Aorta (tissue), 4 donors: Measurements from ENCODE around the gene INMT. TPM values are rescaled to one million over a fixed set of nuclear protein-coding genes. Genes with fewer than 3 reads are reported as not detected.

ENCODE experiments used
- polyA plus RNA-seq, 2 donors: library from polyadenylated mRNA; stranded (reverse); fragments of 200-250 nt; gene quantifications; one replicate each; pipeline ENCODE4 v1.2.3, GENCODE V29; 2013
- total RNA-seq, 2 donors: library from RNA; stranded (reverse); fragmentation: NEBNext Ultra II Directional; extraction: Animal tissue kit (Norgen Biotek cat#: 25700); gene quantifications; one replicate each; pipeline ENCODE4 v1.2.1, GENCODE V29; 2021
- donor health status: healthy with polysubstance abuse.
- donor health status: Bipolar disorder and iron deficiency.
- donor health status: DM: no; HTN: no; CAD: no.
- donor health status: DM: yes; HTN: yes; CAD: no.

The INMT gene
- total and polyA plus RNA-seq, 4 donors: 76.7 to 131 (median 94.2) TPM

Other genes starting within 250 kb of the INMT start
- gene GGCT, start 247.3 kb upstream of the INMT start, total RNA-seq: 10 to 100 TPM; 16.7 to 22.5 TPM
- 10 to 100 TPM; 29.4 to 64.2 TPM for gene GGCT, start 247.3 kb upstream of the INMT start, polyA plus RNA-seq
- gene GARS1, start 157.3 kb upstream of the INMT start, total RNA-seq: 10 to 100 TPM; 56.5 to 73.8 TPM
- gene GARS1, start 157.3 kb upstream of the INMT start, polyA plus RNA-seq: 10 to 100 TPM; 33.2 to 37.7 TPM
- gene CRHR2, start 69.7 kb upstream of the INMT start, total RNA-seq: 1 to 10 TPM in 1 of 2 donors, under 1 TPM in 1; 0.23 to 1.5 TPM
- not detected for gene CRHR2, start 69.7 kb upstream of the INMT start, polyA plus RNA-seq
- 10 to 100 TPM; 20.2 to 22.2 TPM for gene MINDY4, start 19.3 kb downstream of the INMT start, total RNA-seq
- 10 to 100 TPM in 1 of 2 donors, 1 to 10 TPM in 1; 3.1 to 26.1 TPM for gene MINDY4, start 19.3 kb downstream of the INMT start, polyA plus RNA-seq
- 1,000 to 10,000 TPM in 1 of 2 donors, 100 to 1,000 TPM in 1; 680 to 1,062 TPM for gene AQP1, start 159.7 kb downstream of the INMT start, total RNA-seq
- gene AQP1, start 159.7 kb downstream of the INMT start, polyA plus RNA-seq: 100 to 1,000 TPM; 370 to 962 TPM
- 1 to 10 TPM; 1.3 to 1.4 TPM for gene GHRHR, start 211.8 kb downstream of the INMT start, total RNA-seq
- gene GHRHR, start 211.8 kb downstream of the INMT start, polyA plus RNA-seq: 1 to 10 TPM in 1 of 2 donors, not detected in 1; 3.3 TPM